Hepatic stellate cell (primary cell): ENCODE measurements around the gene WASF3.

Experiments used
- DNase-seq: peaks from one replicate; pipeline ENCODE4 v3.0.0; 2011; ENCODE audit warnings: low spot score

WASF3 gene

DNA sequence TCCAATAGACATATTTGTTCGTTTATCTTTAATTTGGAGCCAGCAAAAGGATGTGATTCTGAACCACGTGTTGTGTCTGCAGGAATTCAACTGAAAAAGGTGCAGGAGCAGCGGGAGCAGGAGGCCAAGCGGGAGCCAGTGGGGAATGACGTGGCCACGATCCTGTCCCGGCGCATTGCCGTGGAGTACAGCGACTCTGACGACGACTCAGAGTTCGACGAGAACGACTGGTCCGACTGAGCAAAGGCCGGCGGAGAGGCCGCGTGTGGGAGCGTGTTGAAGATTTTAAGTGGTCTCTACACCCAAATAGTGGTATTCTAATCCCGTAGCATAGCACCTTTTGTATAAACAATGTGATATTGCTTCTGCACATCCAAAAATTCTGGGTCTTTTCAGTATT is 128.1 kb downstream of the WASF3 start:
- DNase-seq, result no peak

DNA sequence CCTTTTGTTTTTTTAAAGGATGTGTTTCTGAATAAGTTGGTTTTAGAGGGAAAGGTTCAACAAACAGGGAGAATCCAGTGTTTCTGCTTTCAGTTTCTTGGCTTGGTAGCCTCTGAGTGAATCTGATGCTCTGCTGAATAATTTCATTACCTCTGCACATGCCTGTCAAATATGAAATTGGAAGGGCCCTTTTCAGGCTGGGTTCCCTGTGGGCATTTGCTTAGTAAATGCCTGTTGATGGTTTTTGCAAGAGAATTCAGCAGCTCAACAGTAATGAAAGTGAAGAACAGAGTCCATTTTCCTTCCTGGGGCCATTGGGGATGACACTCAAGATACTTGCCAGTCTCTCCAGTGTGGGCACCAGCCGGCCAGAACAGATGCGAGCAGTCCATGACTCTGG is 128.8 kb downstream of the WASF3 start:
- DNase-seq, result no peak

DNA sequence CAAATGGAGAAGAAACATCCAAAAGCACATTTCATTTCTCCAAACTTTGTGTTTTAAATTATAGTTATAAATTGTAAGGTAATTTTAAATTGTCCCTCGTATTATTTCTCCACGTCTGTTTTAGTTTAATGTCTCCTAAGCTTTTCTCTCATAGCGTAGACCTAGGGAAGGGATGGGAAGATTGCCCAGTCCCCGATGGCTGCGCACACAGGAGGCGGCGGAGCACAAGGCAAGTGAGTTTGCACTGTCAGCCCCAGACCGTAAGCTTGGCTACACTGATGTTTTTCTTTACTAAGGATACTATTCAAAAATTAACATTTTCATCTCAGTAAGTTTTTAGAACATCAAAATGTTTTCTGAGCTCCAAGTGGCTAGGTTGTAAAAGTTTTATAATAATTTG is 130.8 kb downstream of the WASF3 start:
- DNase-seq, result no peak

DNA sequence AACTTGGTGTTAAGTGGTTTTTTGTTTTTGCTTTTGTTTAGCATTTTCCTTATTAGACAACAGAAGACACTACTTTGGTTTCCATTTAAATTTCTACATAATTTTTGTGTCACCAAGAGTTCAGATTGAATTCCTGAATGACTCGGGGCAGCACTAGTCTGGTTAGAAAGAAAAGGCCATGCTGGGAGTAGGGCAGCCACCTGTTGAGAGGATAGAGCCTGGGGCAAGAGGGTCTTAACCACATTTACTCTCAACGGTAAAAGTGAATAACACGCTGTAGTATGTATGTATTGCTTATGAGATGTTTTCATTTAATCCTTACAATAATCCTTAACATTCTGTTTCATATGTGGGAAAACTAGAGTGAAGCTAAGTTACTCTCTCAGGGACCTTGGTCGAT is 131.5 kb downstream of the WASF3 start:
- DNase-seq, result no peak

DNA sequence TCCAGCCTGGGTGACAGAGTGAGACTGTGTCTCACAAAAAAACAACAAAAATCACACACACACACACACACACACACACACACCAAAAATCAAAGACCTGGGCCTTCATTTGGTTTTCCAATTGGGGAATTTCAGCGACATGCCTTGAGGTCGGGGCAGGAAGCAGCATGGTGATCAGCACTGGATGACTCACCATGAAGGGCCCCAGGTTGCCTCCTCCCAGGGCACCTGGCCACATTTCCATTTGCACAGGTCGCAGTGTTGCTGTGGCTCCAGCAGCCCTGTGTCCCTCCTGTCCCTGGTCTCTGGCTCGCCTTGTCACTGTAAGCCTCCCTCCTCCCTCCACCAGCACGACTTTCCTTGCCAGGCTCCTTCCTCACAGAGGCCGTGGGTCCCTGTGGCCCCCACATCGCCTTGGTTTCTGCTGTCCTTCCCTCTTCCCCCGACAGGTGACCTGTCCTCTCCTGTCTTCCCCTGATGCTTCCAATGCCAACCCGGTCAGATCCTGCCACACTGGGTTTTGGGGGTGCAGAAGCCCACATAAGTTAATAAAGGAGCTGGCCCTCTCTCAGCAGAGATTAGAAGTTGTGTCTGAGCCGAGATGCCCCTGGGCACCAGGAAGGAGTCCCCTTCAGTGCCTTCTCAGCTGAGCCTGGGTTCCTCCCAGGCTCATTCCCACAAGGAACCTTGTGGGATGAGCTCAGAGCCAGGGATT is 136.4 kb downstream of the WASF3 start:
- no peak for DNase-seq

DNA sequence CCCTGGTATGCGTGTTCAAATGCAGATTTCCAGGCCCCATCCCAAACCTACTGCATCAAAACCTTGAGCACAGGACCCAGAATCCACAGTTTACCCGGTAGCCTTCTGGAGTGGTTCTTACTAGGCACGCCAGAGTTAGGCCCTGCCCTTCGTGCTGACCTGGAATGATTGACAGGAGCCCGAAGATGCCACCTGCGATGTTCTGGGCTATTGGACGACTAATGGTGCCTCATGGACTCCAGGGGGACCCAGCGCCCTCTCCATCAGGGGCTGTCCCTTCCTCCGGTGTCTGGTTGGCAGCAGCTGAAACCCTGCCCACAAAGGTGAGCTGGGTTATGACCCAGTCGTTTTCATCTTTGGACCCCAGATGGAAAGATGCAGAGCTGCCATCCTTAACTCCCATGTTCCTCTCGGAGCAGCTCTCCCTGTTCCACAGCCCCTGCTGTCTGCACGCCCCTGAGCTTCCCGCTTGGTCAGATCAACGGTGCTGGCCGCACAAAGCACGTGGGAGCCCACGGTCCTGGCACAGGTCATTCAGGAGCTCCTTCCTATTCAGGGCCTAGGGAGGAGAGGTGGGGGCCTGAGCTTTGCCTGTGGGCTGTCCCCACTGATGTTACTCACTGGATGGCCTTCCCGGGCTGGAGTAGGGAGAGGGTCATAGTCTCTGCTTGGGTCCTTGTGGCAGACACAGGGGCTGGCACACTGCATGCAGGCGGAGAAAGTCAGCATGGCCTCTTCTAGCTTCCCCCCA is 137.3 kb downstream of the WASF3 start:
- no peak for DNase-seq

DNA sequence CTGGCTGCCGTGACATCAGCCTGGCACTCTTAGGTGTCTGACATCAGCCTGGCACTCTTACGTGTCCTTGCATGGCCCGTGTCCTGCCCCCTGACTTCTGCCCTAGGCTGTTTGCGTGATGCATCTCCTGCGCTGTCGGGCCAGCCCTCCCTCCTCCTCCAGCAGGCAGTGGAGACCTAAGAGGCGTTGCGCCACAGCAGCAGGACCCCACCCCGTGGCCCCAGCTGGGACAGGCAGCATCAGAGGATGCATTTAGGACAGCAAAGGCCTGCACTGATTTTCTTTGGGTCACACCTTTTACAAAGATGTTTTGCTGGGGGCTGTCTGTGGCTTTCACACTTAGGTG is 137.8 kb downstream of the WASF3 start:
- no peak for DNase-seq

DNA sequence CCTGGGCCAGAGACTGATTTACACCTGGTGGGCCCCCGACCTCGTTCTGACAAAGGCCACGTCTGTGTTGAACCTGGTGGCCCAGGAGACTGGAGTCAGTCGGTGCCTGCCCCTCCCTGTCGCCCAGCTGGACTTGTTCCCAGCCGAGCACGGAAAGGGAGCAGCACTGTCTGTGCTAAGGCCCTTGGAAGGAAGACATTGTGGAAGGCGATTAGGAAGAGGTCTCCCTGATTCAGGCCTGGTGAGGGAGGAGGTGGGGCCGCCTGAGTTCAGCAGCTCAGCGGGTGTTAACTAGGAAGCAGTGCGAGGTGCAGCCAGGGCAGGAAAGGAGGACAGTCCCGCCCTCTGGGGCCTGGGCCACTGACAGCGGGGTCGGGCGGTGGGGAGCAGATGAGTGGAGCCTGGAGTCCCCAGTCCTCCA is 138.4 kb downstream of the WASF3 start:
- no peak for DNase-seq

DNA sequence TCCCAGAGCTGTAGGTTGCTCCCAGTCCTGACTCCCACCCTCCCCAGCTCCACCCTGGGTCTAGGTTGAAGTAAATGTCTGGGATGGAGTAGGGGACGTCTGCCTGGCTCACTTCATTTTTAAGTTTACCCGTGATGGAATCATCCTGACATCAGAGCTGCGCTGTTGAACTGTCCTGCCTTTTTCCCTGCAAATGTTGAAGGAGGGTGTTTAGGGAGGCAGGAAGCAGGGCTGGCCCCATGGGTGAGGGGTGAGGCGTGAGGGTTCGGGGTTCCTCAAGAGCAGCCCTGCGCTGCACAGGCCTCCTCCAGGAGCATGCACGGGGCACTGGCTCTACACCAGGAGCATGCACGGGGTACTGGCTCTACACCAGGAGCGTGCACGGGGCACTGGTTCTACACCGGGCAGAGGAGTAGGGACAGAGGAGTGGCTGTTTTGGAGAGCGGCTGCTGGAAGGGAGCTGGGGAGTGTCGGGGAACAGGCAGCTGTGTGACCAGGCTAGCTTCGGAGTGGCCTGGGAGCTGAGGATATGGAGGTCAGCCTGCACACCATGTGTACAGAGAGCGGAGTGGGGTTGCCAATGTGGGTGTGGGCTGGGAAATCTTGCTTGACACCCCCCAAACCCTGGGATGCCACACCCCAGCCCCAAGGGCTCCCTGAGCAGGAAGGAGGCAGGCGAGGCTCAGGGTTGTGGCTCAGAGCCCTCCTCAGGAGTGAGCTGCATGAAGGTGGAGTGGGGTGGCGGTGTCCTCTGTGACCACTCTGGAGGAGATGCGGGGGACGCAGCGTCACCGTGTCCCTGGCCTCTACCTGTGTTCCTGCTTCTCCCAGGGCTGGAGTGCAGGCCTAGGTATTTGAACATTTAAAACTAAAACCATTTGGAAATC is 139.8 kb downstream of the WASF3 start:
- no peak for DNase-seq

DNA sequence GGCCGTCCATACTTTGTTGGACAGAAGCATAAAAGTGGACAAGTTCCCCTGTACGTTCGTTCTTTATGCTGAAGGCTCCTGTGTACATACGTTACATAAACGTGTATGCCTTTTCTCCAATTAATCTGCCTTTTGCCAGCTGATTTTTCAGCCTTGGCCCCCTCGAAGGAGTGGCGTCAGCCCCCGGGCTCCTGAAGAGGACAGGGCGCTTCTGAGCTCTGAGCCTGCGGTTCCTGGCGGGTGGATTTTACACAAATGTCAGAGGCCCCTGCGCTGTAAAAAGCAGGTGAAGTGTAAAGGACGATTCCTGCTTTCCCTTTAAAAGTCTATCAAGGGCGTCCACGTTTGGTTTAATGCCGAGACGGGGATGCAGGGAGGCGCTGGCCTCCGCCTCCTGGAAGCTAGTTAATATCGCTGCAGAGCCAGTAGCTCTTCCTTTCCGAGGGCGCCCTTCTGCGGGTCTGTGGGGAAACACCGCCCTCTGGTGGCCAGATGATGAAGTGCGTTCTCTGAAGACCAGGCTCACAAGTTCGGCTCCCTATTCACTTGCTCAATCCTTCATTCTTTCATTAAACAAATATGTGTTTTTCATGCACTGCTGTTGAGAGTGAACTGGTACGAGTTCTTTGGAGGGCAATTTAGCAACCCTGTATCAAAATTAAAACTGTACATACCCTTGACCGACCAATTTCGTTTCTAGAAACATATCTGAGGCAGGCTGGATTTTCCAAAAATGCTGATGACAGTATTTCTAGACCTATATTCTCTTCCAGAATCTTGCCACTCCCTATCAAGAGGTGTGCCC is 141.1 kb downstream of the WASF3 start:
- peak; percentile 86 for DNase-seq

DNA sequence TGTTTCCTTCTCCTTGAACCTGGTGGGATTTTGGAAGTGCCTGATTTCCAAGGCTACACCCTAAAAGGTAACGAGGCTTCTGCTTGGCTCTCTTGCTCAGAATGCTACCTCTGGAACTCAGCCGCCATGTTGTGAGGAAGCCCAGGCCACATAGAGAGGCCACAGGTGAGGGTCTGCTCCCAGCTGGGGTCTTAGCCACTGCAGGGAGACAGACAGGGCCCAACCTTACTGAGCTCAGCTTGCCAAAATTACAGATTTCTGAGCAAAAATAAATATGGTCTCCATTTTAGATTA is 141.7 kb downstream of the WASF3 start:
- DNase-seq, result no peak

DNA sequence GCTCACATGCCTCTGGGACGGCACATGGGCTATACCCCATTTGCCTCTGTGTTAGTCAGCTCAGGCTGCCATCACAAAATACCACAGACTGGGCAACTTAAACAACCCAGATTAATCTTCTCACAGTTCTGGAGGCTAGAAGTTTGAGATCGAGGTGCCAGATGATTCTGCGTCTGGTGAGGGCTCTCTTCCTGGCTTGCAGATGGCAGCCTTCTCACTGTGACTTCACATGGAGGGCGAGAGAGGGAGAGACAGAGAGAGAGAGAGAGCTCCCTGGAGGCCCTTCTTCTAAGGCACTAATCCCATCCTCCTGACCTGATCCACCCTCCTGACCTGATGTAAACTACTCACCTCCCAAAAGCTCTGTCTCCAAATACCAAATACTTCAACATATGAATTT is 148.1 kb downstream of the WASF3 start:
- no peak for DNase-seq

DNA sequence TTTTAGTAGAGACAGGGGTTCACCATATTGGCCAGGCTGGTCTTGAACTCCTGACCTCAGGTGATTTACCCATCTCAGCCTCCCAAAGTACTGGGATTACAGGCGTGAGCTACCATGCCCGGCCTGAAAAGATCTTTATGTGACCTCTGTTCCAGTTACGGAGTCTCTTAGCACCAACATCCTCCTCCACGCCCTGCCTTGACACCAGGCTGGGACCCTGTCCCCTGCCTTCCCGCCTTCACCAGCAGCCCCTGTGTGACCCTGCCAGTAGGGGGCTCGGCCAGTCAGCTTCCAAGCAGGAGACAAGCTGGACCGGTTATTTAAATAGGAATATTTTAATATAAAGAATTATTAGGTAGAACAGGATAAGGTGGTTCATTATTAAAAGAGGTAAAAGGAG is 148.9 kb downstream of the WASF3 start:
- DNase-seq, result no peak

DNA sequence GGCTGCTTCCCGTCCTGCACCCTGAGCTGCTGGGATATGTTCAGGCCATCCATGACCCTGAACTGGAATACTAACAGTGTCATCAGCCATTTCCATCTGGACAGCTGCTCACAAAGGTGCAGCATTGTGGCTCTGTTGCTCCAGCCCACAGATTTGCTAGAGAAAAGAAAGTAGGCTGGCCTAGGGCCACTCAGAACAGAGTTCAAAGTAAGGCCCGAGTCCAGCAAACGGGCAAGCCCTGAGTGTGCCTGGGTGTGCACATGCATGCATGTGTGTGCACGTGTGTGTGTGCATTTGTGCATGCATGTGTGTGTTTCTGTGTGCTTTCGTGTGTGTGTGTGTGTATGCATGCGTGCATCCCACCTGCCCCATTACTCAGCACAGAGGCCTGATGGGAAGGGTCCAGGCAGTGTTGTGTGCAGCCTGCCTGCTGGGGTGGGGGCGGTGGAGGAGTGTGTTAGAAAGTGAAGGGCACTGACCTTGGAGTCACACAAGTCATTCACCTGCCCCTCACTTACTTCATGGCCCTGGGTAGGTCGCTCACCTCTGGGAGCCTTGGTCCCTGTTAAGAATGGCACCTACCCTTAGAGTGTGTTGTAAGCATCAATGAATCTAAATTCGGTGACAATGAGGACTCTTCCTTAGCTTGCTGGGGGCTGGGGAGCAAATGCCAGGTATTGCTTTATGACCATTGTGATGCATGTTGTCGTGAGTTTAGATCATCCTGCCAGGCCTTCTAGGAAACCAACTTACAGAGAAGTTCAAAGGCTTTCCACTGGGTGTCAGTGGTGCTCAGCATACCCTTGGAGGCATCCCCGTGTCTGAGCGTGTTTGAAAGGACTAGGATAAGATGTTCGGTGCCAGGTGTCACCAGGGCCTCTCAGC is 149.9 kb downstream of the WASF3 start:
- DNase-seq, result peak; percentile 69

DNA sequence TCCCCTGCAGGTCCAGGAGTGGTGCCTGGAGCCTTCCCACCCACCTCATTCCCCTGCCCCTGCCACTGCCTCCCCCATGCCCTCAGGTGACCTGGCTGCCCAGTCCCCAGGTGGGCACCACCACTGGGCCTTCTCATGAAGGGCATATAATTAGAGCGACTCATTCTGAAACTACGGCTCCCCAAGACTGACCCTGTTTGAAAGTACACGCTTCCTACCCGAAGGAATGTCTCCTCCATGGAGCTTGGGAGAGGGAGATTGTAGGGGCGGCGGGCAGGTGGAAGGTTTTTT is 150.5 kb downstream of the WASF3 start:
- DNase-seq, result no peak

DNA sequence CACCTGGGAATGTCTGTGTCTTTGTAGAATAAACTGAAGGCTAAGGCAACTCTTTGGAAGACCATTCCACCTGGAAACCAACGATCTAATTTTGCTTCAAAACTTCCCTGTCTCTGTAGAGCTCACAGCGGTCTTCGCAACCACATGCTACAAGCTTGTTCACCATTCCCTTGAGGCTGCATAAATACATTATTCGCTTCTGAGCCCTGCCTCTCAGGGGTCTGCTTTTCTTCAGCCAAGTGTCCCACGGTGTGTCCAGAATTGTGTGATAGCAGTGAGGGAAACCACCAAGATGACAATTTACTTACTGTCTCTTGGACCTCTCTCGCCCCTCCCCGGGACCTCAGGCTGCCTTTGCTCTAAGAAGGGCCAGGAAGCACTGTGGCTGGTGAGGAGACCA is 152.0 kb downstream of the WASF3 start:
- no peak for DNase-seq

DNA sequence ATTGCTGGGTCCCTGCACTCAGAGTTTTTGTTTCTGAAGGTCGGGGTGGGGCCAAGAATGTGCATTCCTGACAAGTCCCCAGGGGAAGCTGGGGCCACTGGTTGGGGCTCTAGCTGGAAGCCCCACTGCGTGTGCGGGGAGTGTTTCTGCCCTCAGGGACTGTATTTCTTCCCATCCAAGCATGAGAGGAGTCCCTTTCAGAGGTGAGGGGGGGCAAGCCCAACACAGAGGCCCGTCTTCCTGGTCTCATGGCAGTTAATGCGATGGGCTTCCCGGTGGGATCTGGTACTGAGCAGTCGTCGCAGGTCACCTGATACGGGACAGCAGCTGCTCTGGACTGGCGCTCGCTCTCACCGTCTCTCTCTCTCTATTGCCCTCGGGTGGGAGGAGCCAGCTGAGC is 152.7 kb downstream of the WASF3 start:
- no peak for DNase-seq

DNA sequence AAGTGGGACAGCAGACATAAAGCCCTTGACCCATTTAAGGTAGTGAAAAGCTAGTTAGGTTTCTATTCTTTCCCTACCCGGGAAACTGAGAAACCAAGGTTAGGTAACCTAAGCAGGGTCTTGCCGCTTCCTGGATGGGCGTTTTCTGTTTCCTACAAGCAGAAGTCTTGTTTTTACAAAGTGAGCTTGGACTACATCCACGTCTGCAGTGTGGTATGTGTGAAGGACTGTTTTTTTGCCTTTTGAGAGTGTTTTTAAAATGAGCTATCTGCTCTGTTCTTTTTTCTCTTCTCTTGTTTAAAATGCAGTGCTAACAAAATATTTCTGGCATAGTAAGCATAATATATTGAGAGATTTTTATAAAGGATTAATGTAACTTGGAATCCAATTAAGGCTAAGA is 153.7 kb downstream of the WASF3 start:
- no peak for DNase-seq

DNA sequence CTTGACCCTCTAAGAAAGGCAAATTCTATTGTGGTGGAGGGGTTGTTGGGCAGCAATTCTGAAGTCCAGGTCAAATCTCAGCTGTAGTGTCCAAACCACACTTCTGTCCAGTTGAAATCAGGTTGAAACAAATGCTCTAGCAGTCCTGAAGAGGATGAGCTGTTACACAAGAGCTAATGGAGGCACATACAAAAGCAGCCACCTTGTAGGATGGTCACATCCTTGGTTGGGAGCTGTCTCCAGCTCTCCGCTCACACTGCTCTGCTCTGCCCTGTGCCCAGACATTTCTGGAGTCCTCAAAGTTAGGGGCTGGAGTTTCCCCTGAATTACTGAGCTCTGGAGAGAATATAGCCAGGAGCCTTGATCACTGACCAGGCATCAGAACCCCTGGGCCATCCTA is 155.9 kb downstream of the WASF3 start:
- no peak for DNase-seq

DNA sequence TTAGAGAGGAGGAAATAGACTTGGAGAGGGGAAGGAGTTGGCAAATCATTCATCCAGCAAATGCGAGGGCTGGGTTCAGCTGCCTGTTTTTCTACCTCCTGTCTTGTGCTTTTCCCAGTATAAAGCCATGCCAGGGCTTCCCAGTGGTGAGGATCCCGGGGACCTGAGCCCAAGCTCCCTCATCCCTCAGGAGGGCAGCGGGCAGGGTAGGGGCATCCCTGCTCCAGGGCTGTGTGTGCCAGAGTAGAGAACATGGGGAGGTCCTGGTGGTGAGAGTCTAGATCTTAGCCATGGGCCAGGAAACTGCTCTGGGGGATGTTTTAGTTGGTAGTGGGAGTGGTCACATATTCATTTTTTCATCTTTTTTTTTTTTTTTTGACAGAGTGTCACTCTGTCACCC is 159.5 kb downstream of the WASF3 start:
- no peak for DNase-seq

DNA sequence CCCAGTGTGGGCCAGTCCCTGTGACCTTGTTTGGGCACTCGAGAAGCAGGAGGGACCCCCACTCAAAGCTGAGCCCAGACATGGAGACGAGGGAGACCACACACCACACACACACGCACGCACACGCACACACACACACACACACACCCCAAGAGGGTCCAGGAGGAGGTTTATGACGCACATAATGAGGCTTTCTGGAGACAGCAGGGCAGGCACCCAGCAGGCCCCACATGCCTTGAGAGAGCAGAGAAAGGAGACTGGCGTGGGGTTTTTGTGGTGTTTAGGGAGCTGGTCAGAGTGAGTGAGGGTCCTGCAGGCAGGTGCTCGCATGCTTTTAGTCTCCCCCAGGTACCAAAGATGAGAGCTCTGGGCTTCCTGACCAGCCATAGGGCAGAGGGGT is 160.7 kb downstream of the WASF3 start:
- DNase-seq, result no peak

DNA sequence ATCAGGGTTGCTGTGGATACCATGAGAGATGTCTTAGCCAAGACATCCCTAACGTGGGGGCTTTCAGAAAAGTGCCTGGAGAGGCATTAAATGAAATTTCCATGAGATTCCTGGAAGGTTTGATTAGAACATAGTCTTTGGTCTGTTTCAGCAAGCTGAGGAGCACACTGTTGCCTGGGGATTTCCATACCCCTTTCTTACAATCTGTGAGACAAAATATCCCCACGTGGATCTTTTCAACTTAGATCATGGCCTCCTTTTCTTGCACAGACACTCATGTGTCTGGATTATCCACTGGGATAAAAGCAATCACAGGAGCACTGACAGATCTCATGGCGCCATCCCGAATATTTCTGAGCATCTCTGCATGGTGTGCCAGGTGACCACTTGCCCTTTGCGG is 161.4 kb downstream of the WASF3 start:
- no peak for DNase-seq
